Sigmoid colon (tissue), 7 donors: Measurements from ENCODE around the gene CTBS. TPM values are rescaled to one million over a fixed set of nuclear protein-coding genes. Genes with fewer than 3 reads are reported as not detected.
A peak's percentile ranks its signal among the peaks of the same experiment; 100 is the strongest.

ENCODE experiments used
- DNase-seq: peaks from one replicate; pipeline ENCODE4 v3.0.0-alpha.2; 2019
- H3K27ac ChIP-seq, 4 donors: fragments of 200-600 bp; sonication (generic); one replicate each; pipeline ENCODE4 v1.5.1; 2016 to 2019; ENCODE audit warnings: mild to moderate bottlenecking in 1 of 4
- H3K27me3 ChIP-seq, 3 donors: fragments of 200-600 bp; sonication (generic); one replicate each; pipeline ENCODE4 v1.5.1; 2019; ENCODE audit warnings: mild to moderate bottlenecking in 1 of 3
- H3K36me3 ChIP-seq, 4 donors: fragments of 200-600 bp; sonication (generic); one replicate each; pipeline ENCODE4 v1.5.1; 2016 to 2019
- H3K4me1 ChIP-seq, 4 donors: fragments of 200-600 bp; sonication (generic); one replicate each; pipeline ENCODE4 v1.5.1; 2017 to 2019
- H3K4me3 ChIP-seq, 4 donors: fragments of 200-600 bp; sonication (generic); one replicate each; pipeline ENCODE4 v1.5.1; 2017 to 2019; ENCODE audit warnings: mild to moderate bottlenecking in 2 of 4, moderate library complexity in 1 of 4
- H3K9me3 ChIP-seq, 4 donors: fragments of 200-600 bp in 3 of 4; sonication (generic) in 3 of 4; one replicate each; pipeline versions ENCODE4 v1.5.1 to v1.6.1; 2013 to 2019
- EP300 ChIP-seq, 4 donors: sonication (generic); formaldehyde crosslinking; IDR thresholded peaks; one replicate each; pipeline ENCODE4 v1.6.1; 2017; ENCODE audit warnings: antibody characterized with exemption in 4 of 4
- POLR2A ChIP-seq, 2 donors: fragments of 450-650 bp; IDR thresholded peaks; one replicate each; pipeline ENCODE4 v1.6.1; 2016; ENCODE audit warnings: antibody characterized with exemption in 2 of 2, mild to moderate bottlenecking in 2 of 2, moderate library complexity in 2 of 2
- POLR2AphosphoS5 ChIP-seq, 4 donors: sonication (generic); formaldehyde crosslinking; IDR thresholded peaks; one replicate each; pipeline ENCODE4 v1.6.1; 2017; ENCODE audit warnings: antibody characterized with exemption in 4 of 4
- WGBS, 2 donors: extraction: QIAGEN DNeasy Blood & Tissue Kit; methylation state at CpG; one replicate each; pipeline ENCODE4 v1.1.7; 2013; 5-methylcytosine and 5-hydroxymethylcytosine counted together
- intact Hi-C: fragments of 100-400 bp; cut with DNase I; formaldehyde crosslinking; loops from one replicate; pipeline ENCODE4 v1.15.1; 2023
- polyA plus RNA-seq, 3 donors: library from polyadenylated mRNA; stranded (reverse); fragments of 200-250 nt; gene quantifications; one replicate each; pipeline ENCODE4 v1.2.3, GENCODE V29; 2013
- total RNA-seq, 4 donors: library from RNA; depleted of rRNA; stranded (reverse); fragments of >200 nt; gene quantifications; one replicate each; pipeline ENCODE4 v1.1.0, GENCODE V29; 2016
- TF ChIP-seq, protein P1 (sequence below), 4 experiments: fragments of 450-650 bp in 3 of 4; fragments of 200-600 bp in 1 of 4; IDR thresholded peaks; one replicate each; pipeline ENCODE4 v1.5.1; 2016 to 2019; ENCODE audit warnings: antibody characterized with exemption in 4 of 4, mild to moderate bottlenecking in 3 of 4, moderate library complexity in 2 of 4
- donor health status: healthy with polysubstance abuse.
- donor health status: Bipolar disorder and iron deficiency.
- donor health status: healthy.

The CTBS gene
- total and polyA plus RNA-seq, 7 donors, result 8.3 to 20.1 (median 12.6) TPM

DNA sequence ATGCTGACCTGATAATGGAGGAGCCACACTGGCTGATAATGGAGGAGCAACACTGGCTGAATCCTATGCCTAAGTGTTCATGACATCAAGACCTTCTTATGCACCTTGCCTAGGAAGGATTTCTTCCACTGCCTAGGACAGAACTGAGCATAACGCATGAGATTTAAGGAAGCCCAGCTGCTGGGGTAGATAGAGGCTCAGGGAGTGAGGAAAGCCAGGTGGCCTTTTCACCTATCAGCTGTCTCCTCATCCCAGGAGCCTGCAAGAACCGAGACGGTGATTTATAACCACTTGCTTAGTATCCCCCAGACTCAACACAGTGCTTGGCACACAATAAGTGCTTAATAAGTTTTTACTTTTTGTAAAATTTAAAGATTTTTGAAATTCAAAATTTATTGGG, 7.4 kb upstream of the CTBS start:
- TF ChIP-seq POLR2AphosphoS5 (IDR thresholded peaks at IDR 0.05), result no peak
- TF ChIP-seq POLR2A (IDR thresholded peaks at IDR 0.05), result no peak
- TF ChIP-seq EP300 (IDR thresholded peaks at IDR 0.05), result no peak
- TF ChIP-seq, protein P1, sequence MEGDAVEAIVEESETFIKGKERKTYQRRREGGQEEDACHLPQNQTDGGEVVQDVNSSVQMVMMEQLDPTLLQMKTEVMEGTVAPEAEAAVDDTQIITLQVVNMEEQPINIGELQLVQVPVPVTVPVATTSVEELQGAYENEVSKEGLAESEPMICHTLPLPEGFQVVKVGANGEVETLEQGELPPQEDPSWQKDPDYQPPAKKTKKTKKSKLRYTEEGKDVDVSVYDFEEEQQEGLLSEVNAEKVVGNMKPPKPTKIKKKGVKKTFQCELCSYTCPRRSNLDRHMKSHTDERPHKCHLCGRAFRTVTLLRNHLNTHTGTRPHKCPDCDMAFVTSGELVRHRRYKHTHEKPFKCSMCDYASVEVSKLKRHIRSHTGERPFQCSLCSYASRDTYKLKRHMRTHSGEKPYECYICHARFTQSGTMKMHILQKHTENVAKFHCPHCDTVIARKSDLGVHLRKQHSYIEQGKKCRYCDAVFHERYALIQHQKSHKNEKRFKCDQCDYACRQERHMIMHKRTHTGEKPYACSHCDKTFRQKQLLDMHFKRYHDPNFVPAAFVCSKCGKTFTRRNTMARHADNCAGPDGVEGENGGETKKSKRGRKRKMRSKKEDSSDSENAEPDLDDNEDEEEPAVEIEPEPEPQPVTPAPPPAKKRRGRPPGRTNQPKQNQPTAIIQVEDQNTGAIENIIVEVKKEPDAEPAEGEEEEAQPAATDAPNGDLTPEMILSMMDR (IDR thresholded peaks at IDR 0.05), result no peak
- intact Hi-C loops, result no loop called here
- Histone ChIP-seq H3K9me3 (no peaks in the 10 kb centered on the region), H3K27me3 (no peaks in the 10 kb centered on the region), H3K27ac (no peak overlapping the region), H3K4me1 (no peaks in the 10 kb centered on the region), H3K4me3 (no peak overlapping the region), H3K36me3 (no peaks in the 10 kb centered on the region)
- no peak for DNase-seq
- 95 to 97% methylated on average over 3 of the region's 3 CpGs for WGBS, 2 donors

DNA sequence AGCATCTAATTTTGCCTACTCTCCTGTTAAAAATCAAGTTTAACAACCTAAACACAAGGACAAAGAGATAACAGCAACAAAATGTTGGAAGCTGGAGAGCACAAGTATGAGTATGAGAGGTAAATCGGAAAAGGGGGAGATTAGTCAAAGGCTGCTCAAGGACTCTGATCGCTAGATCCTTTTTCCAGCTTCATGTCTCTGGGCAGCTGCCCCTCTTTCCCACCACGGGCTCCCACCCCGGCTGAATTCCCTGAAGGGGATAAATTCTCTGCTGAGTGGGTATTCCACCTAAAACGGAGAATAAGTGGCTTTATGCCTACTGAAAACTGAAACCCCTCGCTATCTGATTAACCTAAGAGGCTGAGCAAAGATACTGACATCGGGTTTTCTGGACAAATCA, 696 bp upstream of the CTBS start:
- Histone ChIP-seq H3K36me3 (no peaks in the 10 kb centered on the region), H3K4me3 (peak overlapping the region in 3 of 4 donors; percentile 63 to 75 (median 64)), H3K27me3 (no peaks in the 10 kb centered on the region), H3K9me3 (no peaks in the 10 kb centered on the region), H3K27ac (peak overlapping the region; percentile 95 to 99 (median 98)), H3K4me1 (peaks cover 0 to 33% (median 18%) of the 10 kb centered on the region in 4 donors)
- DNase-seq, result no peak
- 84 to 88% methylated on average over 7 of the region's 7 CpGs for WGBS, 2 donors
- TF ChIP-seq EP300 (IDR thresholded peaks at IDR 0.05) (no peak), POLR2A (IDR thresholded peaks at IDR 0.05) (no peak), POLR2AphosphoS5 (IDR thresholded peaks at IDR 0.05) (no peak)
- TF ChIP-seq, protein P1 (IDR thresholded peaks at IDR 0.05), result no peak
- intact Hi-C loops, result loop anchor here (1.0 to 5.0 kb wide), 4 partner anchors 29 to 96 kb away; partner anchors contain the start of genes GNG5, RPF1 and SPATA1

DNA sequence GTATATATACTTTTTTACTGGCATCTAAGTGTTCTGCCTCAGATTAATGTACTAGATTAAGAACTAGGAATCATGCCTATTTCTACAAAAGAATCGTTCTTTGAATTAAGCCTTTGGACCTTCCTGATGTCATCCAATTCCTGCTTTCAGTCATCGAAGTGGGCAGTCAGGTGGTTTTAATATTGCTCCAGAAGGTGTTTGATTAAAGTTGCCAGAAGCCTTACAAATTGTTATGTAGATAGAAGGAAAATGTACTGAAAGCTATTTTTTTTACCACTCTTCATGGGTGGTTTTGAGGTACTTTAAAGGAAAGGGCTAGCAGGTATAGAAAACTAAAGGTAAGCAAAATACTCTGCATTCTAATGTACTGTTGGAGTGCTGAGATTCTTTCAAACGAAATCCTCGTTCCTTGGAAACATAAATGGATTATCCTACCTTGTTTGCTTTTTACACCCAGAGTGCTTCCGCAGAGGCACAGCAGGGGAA, 716 bp downstream of the CTBS start:
- TF ChIP-seq EP300 (IDR thresholded peaks at IDR 0.05) (no peak), POLR2A (IDR thresholded peaks at IDR 0.05) (no peak), POLR2AphosphoS5 (IDR thresholded peaks at IDR 0.05) (peak in 1 of 4 donors; percentile 36)
- TF ChIP-seq, protein P1 (IDR thresholded peaks at IDR 0.05), result no peak
- Histone ChIP-seq H3K4me3 (peak overlapping the region; percentile 63 to 75 (median 65)), H3K36me3 (peaks cover 0 to 13% (median under 1%) of the 10 kb centered on the region in 4 donors), H3K27me3 (no peaks in the 10 kb centered on the region), H3K4me1 (peaks cover 0 to 33% (median 18%) of the 10 kb centered on the region in 4 donors), H3K9me3 (no peaks in the 10 kb centered on the region), H3K27ac (peak overlapping the region; percentile 95 to 99 (median 98))
- WGBS, 2 donors, result 1 to 4% methylated on average over 5 of the region's 5 CpGs
- intact Hi-C loops, result loop anchor here (5.0 kb wide), 1 partner anchor 49 kb away; no protein-coding TSS in a partner anchor
- no peak for DNase-seq

DNA sequence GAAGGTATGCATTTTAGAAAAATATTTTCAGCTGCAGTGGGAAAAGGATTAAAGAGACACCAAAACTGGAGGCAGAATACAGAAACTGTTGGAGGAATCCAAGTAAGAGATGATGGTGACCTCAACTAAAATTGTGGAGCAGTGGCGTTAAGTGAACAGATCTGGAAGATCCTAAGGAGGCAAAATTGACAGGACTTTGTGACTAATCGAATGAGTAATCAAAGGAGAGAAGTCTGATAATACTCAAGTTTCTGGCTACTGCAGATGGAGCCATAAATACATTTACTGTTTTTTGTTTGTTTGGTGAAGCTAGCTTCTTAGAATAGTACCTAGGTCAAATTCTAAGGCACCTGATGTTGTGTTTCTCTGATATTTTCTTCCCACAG, 3.1 kb downstream of the CTBS start:
- no peaks in the 10 kb centered on the region for H3K27me3 ChIP-seq
- TF ChIP-seq POLR2AphosphoS5 (IDR thresholded peaks at IDR 0.05), result no peak
- no peak for TF ChIP-seq POLR2A (IDR thresholded peaks at IDR 0.05)
- TF ChIP-seq, protein P1 (IDR thresholded peaks at IDR 0.05), result no peak
- WGBS, 2 donors, result 95 to 96% methylated on average over 2 of the region's 2 CpGs
- peaks cover 0 to 13% (median 4%) of the 10 kb centered on the region in 4 donors for H3K36me3 ChIP-seq
- no peak overlapping the region for H3K4me3 ChIP-seq
- no peak overlapping the region for H3K27ac ChIP-seq
- no peak for DNase-seq
- no peaks in the 10 kb centered on the region for H3K9me3 ChIP-seq
- peaks cover 0 to 33% (median 18%) of the 10 kb centered on the region in 4 donors for H3K4me1 ChIP-seq
- intact Hi-C loops, result loop anchor here (5.0 kb wide), 1 partner anchor 51 kb away; no protein-coding TSS in a partner anchor
